Measurements from ENCODE around the gene FIGN.

Gene FIGN

DNA sequence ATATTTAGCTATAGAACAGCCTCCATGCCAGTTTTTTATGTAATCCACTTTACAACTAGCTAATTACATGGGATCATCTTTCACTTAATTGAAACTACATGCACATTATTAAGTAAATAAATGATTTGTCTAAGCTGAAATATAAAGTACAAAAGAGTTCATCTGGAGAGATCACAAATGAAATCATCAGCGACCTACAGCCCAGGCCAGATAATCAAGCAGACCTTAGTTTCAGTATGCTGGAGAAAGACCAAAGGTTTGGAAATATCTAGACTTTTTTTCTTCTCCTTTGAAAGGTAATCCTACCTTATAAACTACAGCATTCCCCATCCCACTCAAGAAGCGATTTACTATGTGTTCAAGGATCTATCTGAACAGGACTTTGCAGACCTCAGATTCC, 26.5 kb downstream of the FIGN start:
- Histone ChIP-seq H2AFZ (ENCODE audit: low read depth) (no peak overlapping the region), H3K79me2 (ENCODE audit: insufficient read depth, low read depth) (no peaks in the 10 kb centered on the region), H3K4me2 (no peak overlapping the region), H3K9ac (no peak overlapping the region), H4K20me1 (ENCODE audit: insufficient read depth) (no peaks in the 10 kb centered on the region), H3K27me3 (ENCODE audit: insufficient read depth, low read depth) (no peaks in the 10 kb centered on the region), H3K4me3 (IDR thresholded peaks at IDR 0.05; ENCODE audit: insufficient read depth, low read depth, low read length) (no peak overlapping the region), H3K27ac (no peak overlapping the region), H3K4me1 (ENCODE audit: low read depth, poor library complexity, severe bottlenecking) (no peaks in the 10 kb centered on the region), H3K36me3 (ENCODE audit: insufficient read depth) (no peaks in the 10 kb centered on the region)
- TF ChIP-seq, protein P1, sequence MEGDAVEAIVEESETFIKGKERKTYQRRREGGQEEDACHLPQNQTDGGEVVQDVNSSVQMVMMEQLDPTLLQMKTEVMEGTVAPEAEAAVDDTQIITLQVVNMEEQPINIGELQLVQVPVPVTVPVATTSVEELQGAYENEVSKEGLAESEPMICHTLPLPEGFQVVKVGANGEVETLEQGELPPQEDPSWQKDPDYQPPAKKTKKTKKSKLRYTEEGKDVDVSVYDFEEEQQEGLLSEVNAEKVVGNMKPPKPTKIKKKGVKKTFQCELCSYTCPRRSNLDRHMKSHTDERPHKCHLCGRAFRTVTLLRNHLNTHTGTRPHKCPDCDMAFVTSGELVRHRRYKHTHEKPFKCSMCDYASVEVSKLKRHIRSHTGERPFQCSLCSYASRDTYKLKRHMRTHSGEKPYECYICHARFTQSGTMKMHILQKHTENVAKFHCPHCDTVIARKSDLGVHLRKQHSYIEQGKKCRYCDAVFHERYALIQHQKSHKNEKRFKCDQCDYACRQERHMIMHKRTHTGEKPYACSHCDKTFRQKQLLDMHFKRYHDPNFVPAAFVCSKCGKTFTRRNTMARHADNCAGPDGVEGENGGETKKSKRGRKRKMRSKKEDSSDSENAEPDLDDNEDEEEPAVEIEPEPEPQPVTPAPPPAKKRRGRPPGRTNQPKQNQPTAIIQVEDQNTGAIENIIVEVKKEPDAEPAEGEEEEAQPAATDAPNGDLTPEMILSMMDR (conservative IDR thresholded peaks at IDR 0.05; ENCODE audit: low read depth, low read length), result no peak

DNA sequence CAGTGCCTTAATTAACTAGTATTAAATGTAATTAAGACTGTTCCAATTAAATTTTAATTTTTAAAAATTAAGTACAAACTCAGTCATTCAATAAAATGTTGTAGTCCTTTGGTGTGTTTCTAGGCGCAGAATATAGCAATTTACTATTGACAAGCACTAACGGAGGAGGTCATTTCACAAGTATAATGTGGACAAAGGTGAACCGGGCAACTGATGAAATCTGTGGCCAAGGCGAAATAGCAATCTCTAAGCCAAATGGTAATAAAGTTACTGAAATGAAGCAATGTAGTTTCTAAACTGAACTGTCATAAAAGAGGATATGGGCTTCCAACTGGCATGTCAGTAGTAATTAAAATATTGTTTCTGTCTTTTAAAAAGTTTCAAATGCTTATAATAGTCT, 27.5 kb downstream of the FIGN start:
- Histone ChIP-seq H4K20me1 (ENCODE audit: insufficient read depth) (no peaks in the 10 kb centered on the region), H3K27me3 (ENCODE audit: insufficient read depth, low read depth) (no peaks in the 10 kb centered on the region), H3K4me2 (no peak overlapping the region), H3K36me3 (ENCODE audit: insufficient read depth) (no peaks in the 10 kb centered on the region), H3K79me2 (ENCODE audit: insufficient read depth, low read depth) (no peaks in the 10 kb centered on the region), H3K4me1 (ENCODE audit: low read depth, poor library complexity, severe bottlenecking) (no peaks in the 10 kb centered on the region), H3K27ac (no peak overlapping the region), H3K9ac (no peak overlapping the region), H2AFZ (ENCODE audit: low read depth) (no peak overlapping the region), H3K4me3 (IDR thresholded peaks at IDR 0.05; ENCODE audit: insufficient read depth, low read depth, low read length) (no peak overlapping the region)
- TF ChIP-seq, protein P1 (conservative IDR thresholded peaks at IDR 0.05; ENCODE audit: low read depth, low read length), result no peak

GRCh38 chr2:163703386-163703785, 32.4 kb downstream of the FIGN start:
- Histone ChIP-seq H3K4me1 (ENCODE audit: low read depth, poor library complexity, severe bottlenecking) (no peaks in the 10 kb centered on the region), H3K79me2 (ENCODE audit: insufficient read depth, low read depth) (no peaks in the 10 kb centered on the region), H3K36me3 (ENCODE audit: insufficient read depth) (no peaks in the 10 kb centered on the region), H2AFZ (ENCODE audit: low read depth) (no peak overlapping the region), H3K4me2 (no peak overlapping the region), H4K20me1 (ENCODE audit: insufficient read depth) (no peaks in the 10 kb centered on the region), H3K9ac (no peak overlapping the region), H3K27me3 (ENCODE audit: insufficient read depth, low read depth) (no peaks in the 10 kb centered on the region), H3K27ac (no peak overlapping the region), H3K4me3 (IDR thresholded peaks at IDR 0.05; ENCODE audit: insufficient read depth, low read depth, low read length) (no peak overlapping the region)
- TF ChIP-seq, protein P1 (conservative IDR thresholded peaks at IDR 0.05; ENCODE audit: low read depth, low read length), result no peak

DNA sequence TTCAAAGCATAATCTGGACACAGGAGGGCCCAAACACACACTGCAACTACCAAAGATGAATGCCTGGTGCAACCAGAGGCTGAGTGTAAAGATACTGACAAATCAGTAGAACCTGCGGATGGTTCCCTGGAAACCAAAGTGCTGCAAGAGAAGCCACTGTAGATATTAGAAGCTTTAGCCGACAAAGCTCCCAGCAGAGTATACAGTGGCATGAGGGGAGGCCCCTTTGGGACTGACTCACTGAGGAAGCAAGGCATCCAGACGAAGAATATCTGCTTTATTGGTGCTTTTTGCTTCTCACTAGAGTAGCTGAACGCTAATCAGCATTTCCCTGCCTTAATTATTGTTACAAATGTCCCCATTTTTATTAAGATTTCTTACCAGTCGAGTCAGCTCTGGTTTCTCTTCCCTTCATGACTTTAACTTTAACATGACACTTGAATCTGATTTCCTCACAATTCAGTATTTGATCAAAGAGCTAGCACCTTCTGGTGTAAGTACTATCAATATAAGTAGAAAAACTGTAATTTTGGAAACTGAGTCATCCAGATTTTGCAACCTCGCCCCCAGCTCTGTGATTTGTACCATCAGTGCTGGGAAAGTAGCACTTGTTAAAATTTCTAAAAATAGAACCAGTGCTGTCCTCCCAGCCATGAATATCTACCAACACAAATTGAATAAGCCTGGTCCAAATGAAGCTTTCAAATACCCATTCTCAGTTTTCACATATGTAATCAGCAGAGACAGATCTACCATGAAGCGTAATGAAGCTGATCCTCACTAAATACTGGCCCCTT, 34.2 kb downstream of the FIGN start:
- Histone ChIP-seq H3K4me3 (IDR thresholded peaks at IDR 0.05; ENCODE audit: insufficient read depth, low read depth, low read length) (no peak overlapping the region), H3K9ac (no peak overlapping the region), H3K27me3 (ENCODE audit: insufficient read depth, low read depth) (no peaks in the 10 kb centered on the region), H4K20me1 (ENCODE audit: insufficient read depth) (no peaks in the 10 kb centered on the region), H3K27ac (no peak overlapping the region), H3K36me3 (ENCODE audit: insufficient read depth) (no peaks in the 10 kb centered on the region), H3K4me2 (no peak overlapping the region), H2AFZ (ENCODE audit: low read depth) (no peak overlapping the region), H3K79me2 (ENCODE audit: insufficient read depth, low read depth) (no peaks in the 10 kb centered on the region), H3K4me1 (ENCODE audit: low read depth, poor library complexity, severe bottlenecking) (no peaks in the 10 kb centered on the region)
- TF ChIP-seq, protein P1 (conservative IDR thresholded peaks at IDR 0.05; ENCODE audit: low read depth, low read length), result no peak
